MCF 10A (cell line): ENCODE data around the gene ACMSD. TPM values are rescaled to one million over a fixed set of nuclear protein-coding genes. Genes with fewer than 3 reads are reported as not detected.

Experiments
- BruUV-seq: library from RNA; stranded (reverse); fragments of 400-500 nt; replicated peaks from 2 replicates; lab custom pipeline; 2021; lab: Mats Ljungman, UMichigan
- CTCF ChIA-PET: fragments of 300-600 bp; sonication (Branson Sonifier 250); formaldehyde crosslinking; extraction: SDS; loops from one replicate; lab custom pipeline; 2021; ENCODE audit warnings: antibody characterized with exemption, inconsistent platforms; lab: Yijun Ruan, JAX
- POLR2A ChIA-PET: fragments of 300-600, 350-650 bp; sonication (Branson Sonifier 250); formaldehyde crosslinking; extraction: SDS; loops from one replicate; lab custom pipeline; 2020; ENCODE audit warnings: antibody characterized with exemption, inconsistent platforms; lab: Yijun Ruan, JAX
- DNase-seq: peaks from one replicate; pipeline ENCODE4 v3.0.0-alpha.2; 2018; ENCODE audit not compliant: unreplicated experiment
- H3K27ac Mint-ChIP-seq: one replicate; pipeline ENCODE4 v1.8.0; 2022; ENCODE audit warnings: mild to moderate bottlenecking, low read depth, mixed read lengths; ENCODE audit not compliant: unreplicated experiment
- H3K27me3 Mint-ChIP-seq: one replicate; pipeline ENCODE4 v1.8.0; 2022; ENCODE audit warnings: mixed read lengths; ENCODE audit not compliant: insufficient read depth, unreplicated experiment
- H3K36me3 Mint-ChIP-seq: one replicate; pipeline ENCODE4 v1.8.0; 2022; ENCODE audit warnings: mild to moderate bottlenecking, moderate library complexity, mixed read lengths; ENCODE audit not compliant: insufficient read depth, unreplicated experiment
- H3K4me1 Mint-ChIP-seq: one replicate; pipeline ENCODE4 v1.8.0; 2022; ENCODE audit warnings: mixed read lengths; ENCODE audit not compliant: insufficient read depth, unreplicated experiment
- H3K4me3 Mint-ChIP-seq: one replicate; pipeline ENCODE4 v1.8.0; 2022; ENCODE audit warnings: mild to moderate bottlenecking, moderate library complexity, mixed read lengths; ENCODE audit not compliant: unreplicated experiment
- H3K9me3 Mint-ChIP-seq: one replicate; pipeline ENCODE4 v1.8.0; 2022; ENCODE audit warnings: mixed read lengths; ENCODE audit not compliant: unreplicated experiment
- CTCF ChIP-seq: fragments of 200-600 bp; IDR thresholded peaks from one replicate; pipeline ENCODE4 v1.8.0; 2022; ENCODE audit warnings: antibody characterized with exemption, mild to moderate bottlenecking; ENCODE audit not compliant: unreplicated experiment
- intact Hi-C: fragments of 100-400 bp; cut with micrococcal nuclease; formaldehyde crosslinking; loops from 2 replicates; pipeline ENCODE4 v1.14.1; 2022
- total RNA-seq: library from RNA; stranded (reverse); gene quantifications from 2 replicates; pipeline ENCODE4 v1.2.3, GENCODE V29; 2022

The ACMSD gene
- total RNA-seq, 1 experiment from 2014 or later = not detected

DNA sequence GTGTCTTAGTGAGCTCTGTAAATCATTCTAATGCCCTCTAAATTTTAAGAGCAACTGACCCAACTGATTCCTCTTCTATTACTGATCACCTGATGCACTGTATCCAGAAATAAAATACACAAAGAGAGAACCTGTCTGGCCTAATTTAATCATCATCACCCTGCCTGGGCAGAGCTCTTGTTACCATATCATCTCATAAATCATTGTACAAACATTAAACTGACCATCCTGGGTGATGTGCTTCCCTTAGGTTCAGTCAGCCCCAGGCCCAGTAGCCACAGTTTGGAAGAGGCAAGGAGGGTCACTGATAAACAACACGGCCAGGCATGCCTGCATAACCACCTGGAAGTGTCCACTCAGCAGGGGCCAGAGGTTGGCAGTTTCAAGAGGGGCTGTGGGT is 22.7 kb upstream of the ACMSD start:
- Mint-ChIP-seq H3K4me1 (peaks cover 16% of the 10 kb centered on the region), H3K36me3 (no peaks in the 10 kb centered on the region), H3K4me3 (no peak overlapping the region), H3K27me3 (no peaks in the 10 kb centered on the region), H3K9me3 (no peaks in the 10 kb centered on the region), H3K27ac (no peak overlapping the region)
- BruUV-seq = no TSS peak
- TF ChIP-seq CTCF = no peak
- intact Hi-C loops = no loop called here
- no peak for DNase-seq
- ChIA-PET CTCF (interaction anchor here (0.7 to 1.0 kb wide), 2 partner anchors 22 to 158 kb away, joined by 3 to 6 read pairs; no protein-coding TSS in a partner anchor), POLR2A (no interaction called here)

GRCh38 chr2:134818321-134818720 is 20.1 kb upstream of the ACMSD start:
- peak; percentile 80 for DNase-seq
- ChIA-PET POLR2A (interaction anchor here (0.6 kb wide), 1 partner anchor 118 kb away, joined by 3 read pairs; no protein-coding TSS in a partner anchor), CTCF (interaction anchor here (0.7 to 1.1 kb wide), 2 partner anchors 136 to 147 kb away, joined by 3 read pairs; no protein-coding TSS in a partner anchor)
- H3K4me1 Mint-ChIP-seq = peaks cover 16% of the 10 kb centered on the region
- BruUV-seq = no TSS peak
- no peaks in the 10 kb centered on the region for H3K9me3 Mint-ChIP-seq
- H3K36me3 Mint-ChIP-seq = no peaks in the 10 kb centered on the region
- intact Hi-C loops = no loop called here
- no peak overlapping the region for H3K4me3 Mint-ChIP-seq
- H3K27ac Mint-ChIP-seq = no peak overlapping the region
- no peaks in the 10 kb centered on the region for H3K27me3 Mint-ChIP-seq
- TF ChIP-seq CTCF = no peak

GRCh38 chr2:134819334-134819733 is 19.1 kb upstream of the ACMSD start:
- BruUV-seq = no TSS peak
- Mint-ChIP-seq H3K4me1 (peaks cover 16% of the 10 kb centered on the region), H3K27ac (peak overlapping the region; percentile 49), H3K36me3 (no peaks in the 10 kb centered on the region), H3K4me3 (no peak overlapping the region), H3K9me3 (no peaks in the 10 kb centered on the region), H3K27me3 (no peaks in the 10 kb centered on the region)
- POLR2A ChIA-PET = interaction anchor here (0.6 to 1.3 kb wide), 3 partner anchors 18 to 413 kb away, joined by 3 to 5 read pairs (median 3); no protein-coding TSS in a partner anchor
- DNase-seq = peak; percentile 58
- CTCF ChIA-PET = interaction anchor here (0.6 kb wide), 1 partner anchor 79 kb away, joined by 3 read pairs; no protein-coding TSS in a partner anchor
- TF ChIP-seq CTCF = no peak
- intact Hi-C loops = no loop called here

GRCh38 chr2:134823431-134823830 is 15.0 kb upstream of the ACMSD start:
- H3K27me3 Mint-ChIP-seq = no peaks in the 10 kb centered on the region
- intact Hi-C loops = no loop called here
- no peaks in the 10 kb centered on the region for H3K9me3 Mint-ChIP-seq
- BruUV-seq = no TSS peak
- H3K36me3 Mint-ChIP-seq = no peaks in the 10 kb centered on the region
- TF ChIP-seq CTCF = no peak
- no peak overlapping the region for H3K27ac Mint-ChIP-seq
- DNase-seq = no peak
- peaks cover 10% of the 10 kb centered on the region for H3K4me1 Mint-ChIP-seq
- ChIA-PET POLR2A (no interaction called here), CTCF (interaction anchor here (0.6 kb wide), 1 partner anchor 150 kb away, joined by 3 read pairs; no protein-coding TSS in a partner anchor)
- H3K4me3 Mint-ChIP-seq = no peak overlapping the region
